ENCODE data around the gene RPS6KA5.

- TF ChIP-seq POLR2AphosphoS5 (IDR thresholded peaks at IDR 0.05; ENCODE audit: low read depth, low read length), result no peak
- TF ChIP-seq, protein P1, sequence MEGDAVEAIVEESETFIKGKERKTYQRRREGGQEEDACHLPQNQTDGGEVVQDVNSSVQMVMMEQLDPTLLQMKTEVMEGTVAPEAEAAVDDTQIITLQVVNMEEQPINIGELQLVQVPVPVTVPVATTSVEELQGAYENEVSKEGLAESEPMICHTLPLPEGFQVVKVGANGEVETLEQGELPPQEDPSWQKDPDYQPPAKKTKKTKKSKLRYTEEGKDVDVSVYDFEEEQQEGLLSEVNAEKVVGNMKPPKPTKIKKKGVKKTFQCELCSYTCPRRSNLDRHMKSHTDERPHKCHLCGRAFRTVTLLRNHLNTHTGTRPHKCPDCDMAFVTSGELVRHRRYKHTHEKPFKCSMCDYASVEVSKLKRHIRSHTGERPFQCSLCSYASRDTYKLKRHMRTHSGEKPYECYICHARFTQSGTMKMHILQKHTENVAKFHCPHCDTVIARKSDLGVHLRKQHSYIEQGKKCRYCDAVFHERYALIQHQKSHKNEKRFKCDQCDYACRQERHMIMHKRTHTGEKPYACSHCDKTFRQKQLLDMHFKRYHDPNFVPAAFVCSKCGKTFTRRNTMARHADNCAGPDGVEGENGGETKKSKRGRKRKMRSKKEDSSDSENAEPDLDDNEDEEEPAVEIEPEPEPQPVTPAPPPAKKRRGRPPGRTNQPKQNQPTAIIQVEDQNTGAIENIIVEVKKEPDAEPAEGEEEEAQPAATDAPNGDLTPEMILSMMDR (IDR thresholded peaks at IDR 0.05), result no peak
Observed at GRCh38 chr14:90849787-90850444, 210.5 kb downstream of the RPS6KA5 start.
